GM19438 (cell line): Measurements from ENCODE around the gene ZMIZ1.

Source experiments
- ATAC-seq: cut with Tn5 transposase; IDR thresholded peaks from one replicate; pipeline ENCODE4 v1.9.1; 2021; ENCODE audit warnings: low read depth; ENCODE audit not compliant: unreplicated experiment

The ZMIZ1 gene

GRCh38 chr10:79111427-79111826 is 42.7 kb downstream of the ZMIZ1 start:
- ATAC-seq, result no peak

GRCh38 chr10:79111846-79112614 is 43.3 kb downstream of the ZMIZ1 start:
- ATAC-seq, result no peak

- ATAC-seq, result no peak
These were observed 44.2 kb downstream of the ZMIZ1 start for GRCh38 chr10:79112881-79113431.

- no peak for ATAC-seq
These were observed 45.1 kb downstream of the ZMIZ1 start for GRCh38 chr10:79113827-79114226.

- no peak for ATAC-seq
These were observed 46.5 kb downstream of the ZMIZ1 start for GRCh38 chr10:79115302-79115701.

- ATAC-seq, result peak; percentile 23
These were observed 47.6 kb downstream of the ZMIZ1 start for GRCh38 chr10:79116368-79116767.

- ATAC-seq, result peak; percentile 90
These were observed 48.3 kb downstream of the ZMIZ1 start for GRCh38 chr10:79116801-79117723.

- no peak for ATAC-seq
These were observed 49.8 kb downstream of the ZMIZ1 start for GRCh38 chr10:79118286-79119202.

- ATAC-seq, result no peak
These were observed 50.5 kb downstream of the ZMIZ1 start for GRCh38 chr10:79119306-79119705.

GRCh38 chr10:79123547-79123963 is 54.8 kb downstream of the ZMIZ1 start:
- ATAC-seq, result no peak

GRCh38 chr10:79124066-79124465 is 55.3 kb downstream of the ZMIZ1 start:
- no peak for ATAC-seq

- ATAC-seq, result no peak
These were observed 56.3 kb downstream of the ZMIZ1 start for GRCh38 chr10:79125092-79125491.

GRCh38 chr10:79126351-79127080 is 57.8 kb downstream of the ZMIZ1 start:
- no peak for ATAC-seq

- no peak for ATAC-seq
These were observed 58.6 kb downstream of the ZMIZ1 start for GRCh38 chr10:79127151-79127961.

GRCh38 chr10:79128241-79128922 is 59.6 kb downstream of the ZMIZ1 start:
- no peak for ATAC-seq

- ATAC-seq, result no peak
These were observed 60.1 kb downstream of the ZMIZ1 start for GRCh38 chr10:79128923-79129305.

GRCh38 chr10:79129361-79129997 is 60.7 kb downstream of the ZMIZ1 start:
- no peak for ATAC-seq

- ATAC-seq, result no peak
These were observed 61.5 kb downstream of the ZMIZ1 start for GRCh38 chr10:79130255-79130654.
